ENCODE data around the gene OCEL1.

Gene OCEL1

GRCh38 chr19:17242431-17243208 lies 16.6 kb downstream of the OCEL1 start:
- no peak for DNase-seq

GRCh38 chr19:17243211-17243829 lies 17.3 kb downstream of the OCEL1 start:
- no peak for DNase-seq

- no peak for DNase-seq
Observed at GRCh38 chr19:17243830-17244617, 18.0 kb downstream of the OCEL1 start.

- no peak for DNase-seq
Observed at GRCh38 chr19:17244618-17245534, 18.9 kb downstream of the OCEL1 start.

- DNase-seq: no peak
Observed at GRCh38 chr19:17245535-17245984, 19.5 kb downstream of the OCEL1 start, which contains the start of gene NR2F6. Gene NR2F6, minus strand, starts transcription at chr19:17245919. Its CDS starts 699 bp downstream, at chr19:17245220.

- DNase-seq: no peak
Observed at GRCh38 chr19:17246681-17247425, 20.8 kb downstream of the OCEL1 start.

GRCh38 chr19:17248011-17248776 lies 22.2 kb downstream of the OCEL1 start:
- DNase-seq: no peak

GRCh38 chr19:17249887-17250548 lies 24.0 kb downstream of the OCEL1 start:
- no peak for DNase-seq

GRCh38 chr19:17254636-17255035 lies 28.6 kb downstream of the OCEL1 start:
- DNase-seq: no peak

- no peak for DNase-seq
Observed at GRCh38 chr19:17255150-17255621, 29.2 kb downstream of the OCEL1 start.

GRCh38 chr19:17256130-17256529 lies 30.1 kb downstream of the OCEL1 start:
- no peak for DNase-seq

GRCh38 chr19:17259118-17259780 lies 33.2 kb downstream of the OCEL1 start:
- DNase-seq: no peak

GRCh38 chr19:17259934-17260333 lies 33.9 kb downstream of the OCEL1 start:
- no peak for DNase-seq

- peak; percentile 37 for DNase-seq
Observed at GRCh38 chr19:17260842-17261325, 34.9 kb downstream of the OCEL1 start.

- DNase-seq: no peak
Observed at GRCh38 chr19:17262557-17262956, 36.5 kb downstream of the OCEL1 start.

- DNase-seq: no peak
Observed at GRCh38 chr19:17263712-17264640, 38.0 kb downstream of the OCEL1 start.

- DNase-seq: no peak
Observed at GRCh38 chr19:17264641-17264979, 38.6 kb downstream of the OCEL1 start, which contains the start of gene USHBP1. Gene USHBP1, minus strand, starts transcription at chr19:17264745. Its CDS starts 446 bp downstream, at chr19:17264299.

GRCh38 chr19:17266026-17266425 lies 40.0 kb downstream of the OCEL1 start:
- DNase-seq: no peak

Data from NCI-H1436 treated with DMSO at 0.1 percent for 48 hours (cell line).